ENCODE measurements around the gene CBLB.

- TF ChIP-seq POLR2AphosphoS5 (IDR thresholded peaks at IDR 0.05; ENCODE audit: low read depth, low read length) (no peak), SIN3A (IDR thresholded peaks at IDR 0.05; ENCODE audit: borderline replicate concordance, insufficient read depth, low read length) (no peak), TAF1 (IDR thresholded peaks at IDR 0.05; ENCODE audit: borderline replicate concordance, insufficient read depth, low read length) (no peak), REST (IDR thresholded peaks at IDR 0.05; ENCODE audit: insufficient read depth in 1 of 2, low read depth in 2 of 2, low read length in 2 of 2) (no peak)
Measured at GRCh38 chr3:105876780-105877327, 8.0 kb upstream of the CBLB start.
